HAP-1 (cell line): ENCODE results near the gene LRRIQ3.

Experiments
- DNase-seq, 2 experiments: peaks; one replicate each; pipeline ENCODE4 v3.0.0-alpha.2; 2016 to 2020; ENCODE audit warnings: low spot score in 2 of 2
- H3K27me3 ChIP-seq: fragments of 250-450 bp; sonication (Bioruptor Pico); 2 replicates; pipeline ENCODE4 v1.5.1; 2020; ENCODE audit warnings: low read depth, mild to moderate bottlenecking, moderate library complexity
- H3K36me3 ChIP-seq: fragments of 250-450 bp; sonication (Bioruptor Pico); replicated peaks from 2 replicates; pipeline ENCODE4 v1.5.1; 2020; ENCODE audit warnings: mild to moderate bottlenecking
- H3K4me1 ChIP-seq: fragments of 250-450 bp; sonication (Bioruptor Pico); 2 replicates; pipeline ENCODE4 v1.5.1; 2020; ENCODE audit warnings: mild to moderate bottlenecking
- H3K4me3 ChIP-seq: fragments of 250-450 bp; sonication (Bioruptor Pico); 2 replicates; pipeline ENCODE4 v1.5.1; 2020; ENCODE audit warnings: mild to moderate bottlenecking, moderate library complexity
- H3K9me3 ChIP-seq: fragments of 250-450 bp; sonication (Bioruptor Pico); 2 replicates; pipeline ENCODE4 v1.5.1; 2020; ENCODE audit warnings: mild to moderate bottlenecking, moderate library complexity
- in situ Hi-C: fragments of 300-500 bp; cut with MboI; formaldehyde crosslinking; loops from 3 replicates; pipeline ENCODE4 v1.14.3; 2020; ENCODE audit warnings: low sequenced_read_pairs, inconsistent platforms, mixed read lengths

The LRRIQ3 gene, protein sequence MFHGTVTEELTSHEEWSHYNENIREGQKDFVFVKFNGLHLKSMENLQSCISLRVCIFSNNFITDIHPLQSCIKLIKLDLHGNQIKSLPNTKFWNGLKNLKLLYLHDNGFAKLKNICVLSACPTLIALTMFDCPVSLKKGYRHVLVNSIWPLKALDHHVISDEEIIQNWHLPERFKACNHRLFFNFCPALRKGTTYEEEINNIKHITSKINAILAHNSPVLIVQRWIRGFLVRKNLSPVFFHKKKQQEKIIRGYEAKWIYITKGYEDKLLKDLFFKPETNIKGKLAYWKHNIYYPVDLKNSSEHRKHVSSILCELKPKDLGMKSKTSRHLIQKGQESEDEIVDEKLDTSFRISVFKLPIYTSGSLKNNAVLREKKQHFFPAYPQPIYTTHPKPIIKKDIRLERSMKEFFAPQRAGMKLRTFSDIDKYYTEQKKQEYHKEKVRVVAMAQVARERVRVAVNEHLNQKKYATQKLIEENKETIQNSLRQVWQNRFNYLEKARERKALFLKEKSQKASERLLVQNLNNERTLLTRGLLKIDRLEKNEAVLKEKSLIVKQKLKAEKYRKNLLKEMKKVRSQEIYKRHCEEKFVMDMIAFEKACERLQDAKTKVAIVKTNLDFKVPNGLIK

DNA sequence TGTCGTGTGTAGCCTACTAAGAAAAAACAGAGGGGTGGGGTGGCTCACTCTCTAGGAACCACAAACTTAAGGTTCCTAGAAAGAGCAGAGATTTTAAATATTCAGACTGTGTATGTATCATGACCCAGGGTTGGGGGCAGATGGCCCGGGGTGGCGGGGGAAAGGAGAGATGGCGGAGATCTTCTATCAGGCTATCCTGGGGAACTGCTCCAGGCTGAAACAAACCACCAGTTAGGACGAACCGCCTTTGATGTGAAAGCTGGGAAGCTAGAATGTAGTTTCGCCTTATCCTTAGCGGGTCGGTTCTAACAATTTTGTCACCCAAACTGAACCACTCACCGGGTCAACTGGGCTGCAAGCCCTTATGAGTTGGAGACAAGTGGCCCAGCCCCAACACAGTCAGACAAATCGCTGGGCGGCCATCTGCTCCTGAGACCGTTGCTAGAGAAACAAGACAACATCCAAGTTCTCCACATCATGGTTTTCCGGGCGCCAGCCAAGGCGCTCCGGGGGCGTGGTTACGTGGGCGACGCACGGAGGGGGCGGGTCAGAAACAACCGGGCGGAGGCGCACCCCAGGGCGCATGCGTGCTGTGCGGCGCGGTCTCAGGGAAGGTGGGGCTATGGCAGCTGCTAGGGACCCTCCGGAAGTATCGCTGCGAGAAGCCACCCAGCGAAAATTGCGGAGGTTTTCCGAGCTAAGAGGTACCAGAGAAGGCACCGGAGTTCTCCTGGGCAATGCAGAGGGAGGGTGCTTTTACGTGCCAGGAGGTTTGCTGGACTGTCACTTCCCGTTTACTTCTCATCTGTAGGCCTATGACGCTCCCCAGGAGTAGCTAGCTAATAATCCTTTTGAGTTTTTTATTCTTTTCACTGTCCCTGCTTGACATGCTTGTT is at the start of gene LRRIQ3, which contains the start of gene FPGT:
TSS of gene LRRIQ3 (minus strand) at position 520 of the 896 bp plus-strand sequence. CDS start 14,492 bp downstream, outside the sequence.
TSS of gene FPGT (plus strand) at position 586 of the 896 bp plus-strand sequence. CDS start at position 623, 37 bp downstream.
- Histone ChIP-seq H3K36me3 (0 out of 2 replicates have a peak, but pooled peaks cover 2% of the 10 kb centered on the region), H3K27me3 (no peaks in the 10 kb centered on the region), H3K9me3 (no peaks in the 10 kb centered on the region), H3K4me3 (peak within 1 kb of the TSS; percentile 49), H3K4me1 (peaks cover 8% of the 10 kb centered on the region)
- in situ Hi-C loops: no loop called here
- DNase-seq: peak; percentile 85 to 96

DNA sequence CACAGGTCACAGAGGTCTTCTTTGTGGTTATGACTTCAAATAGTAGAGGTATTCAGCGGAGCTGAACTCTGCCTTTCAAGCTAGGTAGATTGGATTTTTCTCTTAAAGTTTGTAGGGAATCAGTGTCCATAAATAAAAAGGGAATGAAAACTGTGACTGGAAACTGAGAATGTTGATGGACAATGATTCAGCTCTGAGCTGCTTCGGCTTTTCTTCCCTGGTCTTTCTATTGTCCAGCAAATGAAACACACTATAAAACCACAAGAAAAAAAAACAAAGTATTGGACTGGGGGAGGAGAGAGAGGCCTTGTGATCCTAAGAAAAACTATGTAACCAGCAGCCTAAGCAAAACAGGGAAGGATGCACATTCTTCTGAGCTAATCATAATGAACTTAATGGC is 48.3 kb upstream of the LRRIQ3 start:
- H3K36me3 ChIP-seq: no peaks in the 10 kb centered on the region
- H3K4me3 ChIP-seq: no peak overlapping the region
- in situ Hi-C loops: no loop called here
- no peaks in the 10 kb centered on the region for H3K27me3 ChIP-seq
- DNase-seq: no peak
- no peaks in the 10 kb centered on the region for H3K9me3 ChIP-seq
- H3K4me1 ChIP-seq: no peaks in the 10 kb centered on the region

DNA sequence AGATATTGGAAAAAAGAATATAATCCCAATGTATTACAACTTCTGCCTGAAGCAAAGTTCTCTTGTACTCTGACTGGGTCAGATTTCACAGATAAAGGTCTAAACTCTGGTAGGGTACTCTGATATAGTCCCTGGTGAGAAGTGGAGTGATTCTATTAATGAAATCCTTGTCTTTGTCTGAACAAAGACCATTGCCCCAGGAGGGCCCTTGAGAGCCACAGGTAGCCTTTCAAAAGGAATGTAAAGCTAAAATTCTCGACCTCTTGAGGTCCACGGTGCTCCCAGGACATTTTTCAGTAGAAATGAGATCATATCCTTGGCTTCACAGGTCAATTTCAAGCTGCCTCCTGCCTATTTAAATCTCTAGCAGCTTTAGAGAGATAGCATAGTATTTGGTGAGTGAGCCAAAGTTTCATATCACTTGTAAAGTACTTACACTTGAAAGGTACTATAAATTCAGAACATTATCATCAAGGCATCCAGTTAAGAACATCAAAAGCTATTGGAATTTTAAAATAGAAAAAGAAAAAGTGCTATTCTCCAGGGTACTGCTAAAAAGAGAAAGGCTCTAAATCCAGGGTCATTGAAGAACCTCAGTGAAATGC is 47.3 kb upstream of the LRRIQ3 start:
- no peaks in the 10 kb centered on the region for H3K27me3 ChIP-seq
- H3K36me3 ChIP-seq: no peaks in the 10 kb centered on the region
- no peaks in the 10 kb centered on the region for H3K9me3 ChIP-seq
- DNase-seq: no peak
- in situ Hi-C loops: no loop called here
- no peak overlapping the region for H3K4me3 ChIP-seq
- H3K4me1 ChIP-seq: no peaks in the 10 kb centered on the region

DNA sequence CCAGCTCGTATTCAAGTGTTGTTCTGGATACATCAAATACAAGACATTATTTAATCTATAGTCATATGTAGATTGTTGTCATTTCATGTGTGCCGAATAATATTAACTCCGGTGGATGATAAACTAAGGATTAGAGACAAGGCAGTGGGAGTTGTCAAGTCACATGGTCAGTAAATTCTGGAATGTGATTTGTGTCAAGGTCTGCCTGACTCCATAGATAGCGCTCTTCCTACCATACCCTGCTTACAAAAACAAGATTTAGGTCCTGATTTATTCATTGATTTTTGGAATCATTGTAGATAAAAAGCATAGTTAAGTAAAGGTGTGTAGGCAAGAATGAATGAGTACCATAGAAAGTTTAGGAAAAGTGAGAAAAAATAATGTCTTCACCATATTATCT is 39.8 kb upstream of the LRRIQ3 start:
- peaks cover 10% of the 10 kb centered on the region for H3K4me1 ChIP-seq
- in situ Hi-C loops: no loop called here
- no peaks in the 10 kb centered on the region for H3K9me3 ChIP-seq
- DNase-seq: no peak
- no peaks in the 10 kb centered on the region for H3K27me3 ChIP-seq
- H3K36me3 ChIP-seq: no peaks in the 10 kb centered on the region
- no peak overlapping the region for H3K4me3 ChIP-seq

DNA sequence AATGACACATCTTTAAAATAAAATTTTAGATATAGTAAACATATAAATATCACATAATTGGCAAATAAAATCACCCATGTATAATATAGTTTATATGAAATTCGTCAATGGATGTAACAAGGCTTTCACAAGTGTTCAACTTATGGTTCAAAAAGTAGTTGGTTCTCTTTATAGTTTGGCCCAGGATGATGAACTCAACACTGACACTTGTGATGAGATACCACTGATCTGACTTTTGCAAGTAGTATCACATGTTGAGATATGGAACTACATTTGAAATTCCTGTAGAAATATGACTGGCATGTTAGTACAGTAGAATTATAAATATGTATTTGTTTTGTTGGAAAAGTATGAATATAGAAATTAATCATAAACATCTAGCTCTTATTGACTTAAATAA is 39.1 kb upstream of the LRRIQ3 start:
- H3K27me3 ChIP-seq: 0 out of 2 replicates have a peak, but pooled peaks cover 3% of the 10 kb centered on the region
- H3K36me3 ChIP-seq: no peaks in the 10 kb centered on the region
- no peak for DNase-seq
- in situ Hi-C loops: no loop called here
- H3K4me1 ChIP-seq: peaks cover 10% of the 10 kb centered on the region
- H3K9me3 ChIP-seq: no peaks in the 10 kb centered on the region
- H3K4me3 ChIP-seq: no peak overlapping the region

DNA sequence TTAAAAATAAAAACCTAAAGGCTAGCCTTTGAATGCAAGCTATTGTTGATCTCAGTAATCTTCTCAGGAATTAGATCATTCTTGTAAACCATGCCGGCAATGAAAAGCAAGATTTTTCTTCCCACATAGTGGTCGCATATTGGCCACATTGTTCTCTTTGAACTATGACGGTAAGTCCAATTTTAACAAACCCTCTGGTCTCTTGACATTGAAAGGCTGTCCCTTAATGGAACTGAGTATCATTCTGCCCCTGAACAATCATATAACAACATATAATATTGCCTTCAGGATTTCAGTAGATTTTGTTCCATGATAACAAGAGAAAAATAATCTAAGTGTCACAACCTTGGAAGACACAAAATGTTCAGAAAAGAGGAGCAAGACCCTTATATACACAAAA is 38.5 kb upstream of the LRRIQ3 start:
- peak in 1 of 2 experiments; percentile 49 for DNase-seq
- no peak overlapping the region for H3K4me3 ChIP-seq
- in situ Hi-C loops: no loop called here
- H3K4me1 ChIP-seq: peaks cover 10% of the 10 kb centered on the region
- 0 out of 2 replicates have a peak, but pooled peaks cover 3% of the 10 kb centered on the region for H3K27me3 ChIP-seq
- H3K9me3 ChIP-seq: no peaks in the 10 kb centered on the region
- no peaks in the 10 kb centered on the region for H3K36me3 ChIP-seq

DNA sequence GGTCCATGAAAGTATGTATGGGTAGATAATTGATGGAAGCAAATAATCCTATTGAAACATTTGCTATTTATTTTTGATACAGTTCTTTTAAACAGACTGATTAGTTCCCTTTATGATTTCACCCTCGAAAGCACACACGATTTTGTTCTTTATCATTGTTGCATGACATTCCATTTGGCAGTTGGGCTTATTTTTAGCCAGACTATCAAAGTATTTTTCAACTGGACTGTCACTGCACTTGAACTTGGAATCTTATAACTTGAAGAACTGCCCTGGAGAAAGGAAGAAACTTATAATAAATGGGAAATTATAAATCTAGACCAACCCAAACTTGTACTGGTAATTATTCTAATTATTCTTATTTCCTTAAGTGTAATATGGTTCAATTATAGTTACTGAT is 37.2 kb upstream of the LRRIQ3 start, which contains the start of gene TNNI3K:
TSS of gene TNNI3K (plus strand) at position 235 of the 400 bp plus-strand sequence. CDS start at position 300, 65 bp downstream.
- Histone ChIP-seq H3K36me3 (no peaks in the 10 kb centered on the region), H3K9me3 (no peaks in the 10 kb centered on the region), H3K27me3 (0 out of 2 replicates have a peak, but pooled peaks cover 3% of the 10 kb centered on the region), H3K4me3 (no peak within 1 kb of the TSS), H3K4me1 (peaks cover 10% of the 10 kb centered on the region)
- no peak for DNase-seq
- in situ Hi-C loops: no loop called here

DNA sequence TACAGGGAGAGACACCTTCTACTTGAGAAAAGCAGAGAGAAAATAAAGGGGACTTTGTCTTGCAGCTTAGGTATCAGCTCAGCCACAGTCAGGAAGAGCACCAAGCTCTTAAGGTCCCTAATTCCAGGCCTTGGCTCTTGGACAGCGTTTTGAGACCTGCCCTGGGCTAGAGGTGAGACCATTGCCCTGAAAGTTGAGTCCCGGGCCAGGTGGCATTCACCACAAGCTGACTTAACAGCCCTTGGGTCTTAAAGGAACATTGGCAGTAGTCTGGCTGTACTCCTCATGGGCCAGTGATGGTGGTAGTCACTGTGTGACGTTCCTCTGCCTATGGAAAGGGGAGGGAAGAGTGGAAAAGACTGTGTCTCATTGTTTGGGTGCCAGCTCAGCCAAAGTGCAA is 25.5 kb upstream of the LRRIQ3 start:
- in situ Hi-C loops: no loop called here
- Histone ChIP-seq H3K4me3 (no peak overlapping the region), H3K27me3 (no peaks in the 10 kb centered on the region), H3K4me1 (no peaks in the 10 kb centered on the region), H3K36me3 (no peaks in the 10 kb centered on the region), H3K9me3 (no peaks in the 10 kb centered on the region)
- no peak for DNase-seq

DNA sequence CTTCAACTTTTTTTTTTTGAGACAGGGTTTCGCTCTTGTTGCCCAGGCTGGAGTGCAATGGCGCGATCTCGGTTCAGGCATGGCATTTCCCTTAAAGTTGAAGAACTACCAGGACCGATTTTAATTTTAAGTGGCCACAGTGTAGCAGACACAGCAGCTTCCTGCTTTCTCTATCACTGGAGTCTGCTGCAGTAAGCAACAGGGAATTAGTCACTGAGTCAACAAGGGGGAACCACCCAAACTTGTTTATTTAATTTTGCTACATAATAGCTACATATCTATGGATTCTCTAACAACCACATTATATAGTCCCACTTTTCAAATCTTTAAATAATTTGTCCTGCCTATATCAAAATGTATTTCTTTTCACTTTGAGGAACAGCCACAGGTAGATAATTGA is 24.7 kb upstream of the LRRIQ3 start:
- in situ Hi-C loops: no loop called here
- Histone ChIP-seq H3K9me3 (no peaks in the 10 kb centered on the region), H3K27me3 (no peaks in the 10 kb centered on the region), H3K36me3 (no peaks in the 10 kb centered on the region), H3K4me1 (no peaks in the 10 kb centered on the region), H3K4me3 (no peak overlapping the region)
- DNase-seq: no peak

DNA sequence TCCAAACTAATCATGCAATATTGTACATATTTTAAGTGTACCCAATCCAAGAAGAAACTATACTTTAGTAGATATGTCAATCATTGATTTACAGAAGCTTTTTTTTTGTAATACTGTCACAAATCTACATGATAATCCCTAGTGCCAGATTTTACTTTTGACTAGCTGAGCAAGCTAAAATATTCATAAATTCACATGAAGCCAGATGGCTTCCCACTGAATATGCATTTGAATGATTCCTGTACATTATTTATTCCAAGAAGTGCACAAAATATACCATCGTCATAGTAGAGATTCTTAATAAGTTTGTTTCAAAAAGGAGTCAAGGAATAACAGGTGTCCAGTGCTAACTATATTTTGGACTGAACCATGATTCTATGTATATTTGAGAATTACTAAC is 17.3 kb upstream of the LRRIQ3 start:
- Histone ChIP-seq H3K4me1 (no peaks in the 10 kb centered on the region), H3K9me3 (no peaks in the 10 kb centered on the region), H3K36me3 (no peaks in the 10 kb centered on the region), H3K27me3 (peaks cover 2% of the 10 kb centered on the region; the same call in 1 of the 2 replicates), H3K4me3 (no peak overlapping the region)
- in situ Hi-C loops: no loop called here
- DNase-seq: no peak

DNA sequence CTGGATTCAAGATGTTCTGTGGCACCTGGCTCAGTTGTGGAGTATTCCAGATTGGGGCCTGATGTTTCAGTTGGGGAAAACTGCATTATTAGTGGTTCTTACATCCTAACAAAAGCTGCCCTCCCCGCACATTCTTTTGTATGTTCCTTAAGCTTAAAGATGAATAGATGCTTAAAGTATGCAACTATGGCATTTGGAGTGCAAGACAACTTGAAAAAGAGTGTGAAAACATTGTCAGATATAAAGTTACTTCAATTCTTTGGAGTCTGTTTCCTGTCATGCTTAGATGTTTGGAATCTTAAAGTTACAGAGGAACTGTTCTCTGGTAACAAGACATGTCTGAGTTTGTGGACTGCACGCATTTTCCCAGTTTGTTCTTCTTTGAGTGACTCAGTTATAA is 7.3 kb upstream of the LRRIQ3 start:
- in situ Hi-C loops: no loop called here
- Histone ChIP-seq H3K4me3 (no peak overlapping the region), H3K4me1 (peaks cover 9% of the 10 kb centered on the region), H3K27me3 (no peaks in the 10 kb centered on the region), H3K9me3 (no peaks in the 10 kb centered on the region), H3K36me3 (no peaks in the 10 kb centered on the region)
- peak; percentile 16 to 19 for DNase-seq

DNA sequence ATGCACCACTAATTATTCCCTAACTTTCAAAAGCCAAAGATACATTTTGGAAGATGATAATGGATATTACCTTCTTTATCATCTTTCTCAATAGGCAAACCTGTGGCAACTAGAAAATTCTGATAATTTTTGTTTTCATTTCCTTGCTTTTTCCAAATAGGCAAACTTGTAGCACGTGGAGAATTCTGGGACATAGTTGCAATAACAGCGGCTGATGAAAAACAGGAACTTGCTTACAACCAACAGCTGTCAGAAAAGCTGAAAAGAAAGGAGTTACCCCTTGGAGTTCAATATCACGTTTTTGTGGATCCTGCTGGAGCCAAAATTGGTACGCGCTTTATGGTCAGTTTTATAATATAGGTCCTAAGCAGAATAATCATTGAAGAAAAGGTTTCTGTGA is 1.5 kb upstream of the LRRIQ3 start:
- Histone ChIP-seq H3K27me3 (no peaks in the 10 kb centered on the region), H3K4me1 (peaks cover 8% of the 10 kb centered on the region), H3K36me3 (0 out of 2 replicates have a peak, but pooled peaks cover 2% of the 10 kb centered on the region), H3K4me3 (no peak overlapping the region), H3K9me3 (no peaks in the 10 kb centered on the region)
- in situ Hi-C loops: no loop called here
- DNase-seq: no peak

DNA sequence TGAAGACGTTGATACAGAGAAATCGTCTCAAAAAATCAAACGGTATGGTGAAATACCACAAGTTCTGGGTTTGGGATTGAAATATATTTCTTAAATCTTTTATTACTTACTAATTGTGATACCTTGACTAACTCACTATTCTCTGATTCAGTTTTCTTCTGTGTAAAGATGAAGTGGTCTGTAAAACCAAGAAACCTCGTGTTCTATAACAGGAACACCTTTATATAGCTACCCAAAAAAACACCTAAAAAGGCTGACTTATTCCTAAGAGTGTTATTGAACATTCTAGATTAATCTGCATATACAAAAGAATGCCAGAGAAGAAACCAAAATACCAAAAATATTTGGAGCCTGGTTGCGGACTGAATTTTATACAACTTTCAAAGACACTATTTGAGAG is 721 bp downstream of the LRRIQ3 start:
- peaks cover 8% of the 10 kb centered on the region for H3K4me1 ChIP-seq
- H3K9me3 ChIP-seq: no peaks in the 10 kb centered on the region
- in situ Hi-C loops: no loop called here
- DNase-seq: no peak
- H3K4me3 ChIP-seq: peak overlapping the region; percentile 49
- H3K27me3 ChIP-seq: no peaks in the 10 kb centered on the region
- H3K36me3 ChIP-seq: 0 out of 2 replicates have a peak, but pooled peaks cover 2% of the 10 kb centered on the region
